Inflammatory macrophage (primary cell): ENCODE measurements around the gene B3GAT3.
"Not testable (repeated sequence)": the region's sequence is repeated elsewhere in the genome, so short reads cannot be mapped to it uniquely, and the experiment has no call there.

ENCODE experiments used
- DNase-seq, 2 donors: peaks; one replicate each; pipeline ENCODE4 v3.0.0-alpha.2; 2020 to 2022

Gene B3GAT3

DNA sequence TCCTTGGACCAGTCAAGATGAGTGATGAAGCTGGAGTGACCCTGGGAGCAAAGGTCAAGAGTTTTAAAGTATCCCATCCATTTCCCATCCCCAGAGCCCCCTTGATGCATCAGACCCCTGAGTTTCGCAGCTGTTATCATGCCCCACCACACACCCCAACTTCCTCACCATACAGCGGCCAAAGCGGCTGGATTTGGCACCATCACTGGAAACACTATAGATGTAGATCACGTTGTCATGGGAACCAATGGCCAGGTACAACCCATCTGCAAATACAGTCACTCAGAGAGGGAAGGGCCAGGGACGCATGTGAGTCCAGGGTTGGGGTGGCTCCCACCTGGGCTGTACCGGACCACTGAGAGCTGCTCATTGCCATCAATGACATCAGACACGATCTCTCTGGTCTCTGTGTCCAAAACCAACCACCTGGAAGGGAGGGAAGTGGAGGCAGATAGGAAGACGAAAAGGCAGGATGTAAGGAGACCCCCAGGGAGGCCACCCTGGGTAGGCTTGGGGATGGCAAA, 17.9 kb downstream of the B3GAT3 start:
- no peak for DNase-seq

DNA sequence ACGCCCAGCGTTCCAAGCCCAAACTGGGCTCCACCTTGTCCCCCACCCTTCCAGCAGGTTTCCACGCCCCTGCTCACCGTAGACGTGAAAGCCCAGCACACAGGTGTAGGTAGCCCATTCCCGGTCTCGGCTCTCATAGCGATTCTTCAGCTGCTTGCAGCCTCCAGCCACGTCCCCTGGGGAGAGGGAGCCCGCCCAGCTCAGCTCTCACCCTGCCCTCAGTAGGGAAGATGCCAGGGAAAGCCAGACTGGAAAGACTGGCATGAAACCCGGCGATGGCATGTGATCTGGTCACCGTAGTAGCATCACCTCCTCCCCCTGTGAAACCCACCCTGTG, 18.7 kb downstream of the B3GAT3 start:
- no peak for DNase-seq

DNA sequence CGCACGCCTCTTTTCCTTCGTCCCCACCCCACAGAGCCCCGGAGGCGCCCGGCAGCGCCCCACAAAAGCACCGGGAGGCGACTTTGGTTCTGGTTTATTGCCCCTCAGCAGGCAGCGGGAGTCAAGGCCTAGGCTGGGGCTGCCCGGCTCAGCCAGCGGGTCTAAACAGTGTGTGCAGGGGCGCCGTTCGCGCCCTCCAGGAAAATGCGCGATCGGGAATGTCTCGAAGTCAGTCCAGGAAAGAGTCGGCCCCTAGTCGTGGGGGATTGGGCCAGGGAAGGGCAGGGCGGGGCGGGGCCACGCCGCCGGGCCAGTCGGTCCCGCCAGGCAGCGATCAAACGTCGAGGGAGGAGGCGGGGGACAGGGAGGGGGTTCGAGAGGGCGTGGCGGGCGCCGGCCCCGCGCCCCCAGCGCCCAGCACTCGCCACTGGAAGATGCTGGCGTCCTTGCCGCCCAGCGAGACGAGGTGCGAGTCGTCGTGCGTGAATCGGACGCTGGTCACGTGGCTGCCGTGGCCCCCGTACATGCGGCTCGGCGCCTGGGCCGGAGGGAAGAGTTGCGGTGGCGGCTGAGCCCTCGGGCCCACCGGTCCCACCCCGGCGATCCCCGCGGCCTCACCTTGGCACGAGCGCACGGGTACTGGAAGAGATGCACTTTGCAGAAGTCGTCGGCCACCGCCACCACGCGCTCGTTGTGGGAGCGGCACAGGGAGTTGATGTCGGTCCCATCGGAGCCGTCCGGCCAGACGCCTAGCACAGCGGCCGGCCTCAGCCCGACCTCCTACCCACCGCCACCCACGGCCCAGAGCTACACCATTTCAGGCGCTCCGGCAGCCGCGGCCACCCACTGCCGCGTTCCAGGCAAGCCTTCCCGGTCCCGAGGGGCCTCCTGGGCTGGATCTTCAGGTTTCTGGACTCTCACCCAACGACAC, 19.4 kb downstream of the B3GAT3 start:
- peak; percentile 10 to 40 for DNase-seq

DNA sequence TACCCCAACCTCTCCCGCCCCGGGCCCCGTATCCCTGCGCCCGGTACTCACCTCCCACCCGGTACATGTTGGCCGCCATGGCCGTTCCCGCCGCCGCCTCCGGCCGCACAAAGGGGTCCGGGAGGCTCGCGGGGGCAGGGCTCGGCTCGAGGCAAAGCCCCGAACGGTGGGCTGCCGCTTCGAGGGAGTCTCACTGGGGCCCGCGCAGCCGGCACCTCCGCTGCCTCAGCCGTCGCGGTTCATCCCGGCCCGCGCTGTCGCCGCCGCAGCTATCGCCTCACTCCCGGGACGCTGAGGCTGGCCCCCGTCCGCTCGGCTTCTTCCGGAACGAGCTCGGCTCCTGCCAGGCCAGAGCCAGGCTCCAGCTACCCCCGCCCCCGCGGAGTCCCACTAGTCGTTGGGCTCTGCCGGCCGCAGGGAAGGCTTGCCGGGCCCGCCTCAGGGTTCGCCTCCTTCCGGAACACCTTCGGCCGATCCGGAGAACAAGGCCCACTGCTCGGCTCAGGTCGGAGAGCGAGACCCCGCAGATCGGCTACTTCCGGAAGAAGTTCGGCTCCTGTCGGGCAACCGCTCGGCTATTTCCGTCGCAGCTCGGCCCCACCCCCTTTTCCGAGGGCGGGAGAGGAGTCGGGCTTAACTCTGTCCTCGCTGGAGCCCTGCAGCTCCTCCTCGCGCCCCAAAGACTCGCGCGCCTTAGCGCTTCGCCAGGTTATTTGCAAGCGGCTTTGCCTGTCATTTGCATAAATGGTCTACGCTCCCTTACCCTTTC, 20.2 kb downstream of the B3GAT3 start, which contains the start of gene MTA2:
Gene MTA2, minus strand, starts transcription at position 494 of the 769 bp plus-strand sequence. Its CDS starts 415 bp downstream, at position 79.
- peak; percentile 99 for DNase-seq

DNA sequence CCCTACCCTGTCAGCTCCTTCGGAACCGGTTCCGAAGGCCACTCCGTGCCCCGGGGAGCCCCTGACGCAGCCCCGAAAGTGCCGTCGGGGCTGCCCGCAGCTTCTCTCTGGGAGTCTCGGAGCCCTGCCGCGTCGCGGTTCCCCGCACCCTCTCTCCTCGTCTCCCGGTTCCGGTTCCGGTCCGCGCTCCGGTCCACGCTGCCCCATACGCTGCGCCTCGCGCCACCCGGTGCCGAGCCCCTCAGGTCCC, 20.7 kb downstream of the B3GAT3 start:
- DNase-seq = peak; percentile 33 to 47

DNA sequence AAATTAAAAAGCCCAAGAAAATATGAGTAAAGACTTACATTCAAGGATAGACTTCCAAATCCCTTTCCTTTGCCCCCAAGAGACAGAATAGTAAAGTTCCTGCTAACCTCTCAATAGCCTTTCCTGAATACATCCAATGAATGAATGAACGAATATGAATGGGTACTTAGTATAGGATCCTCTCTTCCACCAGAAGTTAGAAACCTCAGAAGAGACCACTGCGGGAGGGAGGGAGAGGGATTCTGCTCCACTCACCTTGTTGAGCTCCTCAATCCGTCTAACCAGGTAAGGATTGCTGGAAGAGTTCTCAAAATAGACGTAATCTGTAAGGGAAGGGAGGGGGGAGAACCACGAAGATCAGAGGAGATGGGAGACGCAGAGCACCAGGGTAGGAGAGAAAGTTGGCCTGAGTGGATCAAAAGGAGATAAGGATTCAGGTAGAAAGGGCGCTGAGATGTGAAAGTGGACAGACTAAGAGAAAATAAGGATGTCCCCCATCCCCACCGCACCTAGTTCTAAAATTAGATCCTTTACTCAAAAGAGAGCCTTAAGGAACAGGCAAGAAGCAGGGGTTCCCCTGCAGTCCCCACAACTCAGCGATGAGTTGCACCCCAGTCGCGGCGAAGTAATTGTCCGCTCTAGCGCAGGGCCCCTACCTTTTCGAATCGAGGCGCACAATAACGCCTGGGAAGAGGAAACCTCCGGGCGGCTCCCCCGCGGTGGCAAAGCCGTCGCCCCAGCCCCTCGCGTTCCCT, 21.2 kb downstream of the B3GAT3 start:
- no peak for DNase-seq

DNA sequence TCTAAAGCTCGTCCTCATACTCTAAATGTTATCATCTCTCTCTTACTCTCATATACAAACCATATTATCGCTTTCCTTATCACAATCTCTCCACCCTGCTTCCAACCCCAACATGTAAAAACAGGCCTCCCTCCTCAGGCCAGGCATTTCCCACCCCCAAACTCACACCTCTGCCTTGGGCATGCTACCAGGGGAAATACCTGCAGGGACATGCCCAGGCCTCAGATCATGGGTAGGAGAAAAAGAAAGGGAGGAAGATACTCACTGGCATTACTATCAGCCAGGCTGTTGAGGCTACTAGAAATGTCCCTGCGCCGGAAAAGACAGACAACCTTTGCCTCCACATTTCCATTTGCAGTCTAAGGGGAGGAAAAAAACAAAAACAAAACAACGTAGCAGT, 21.9 kb downstream of the B3GAT3 start:
- no peak for DNase-seq

DNA sequence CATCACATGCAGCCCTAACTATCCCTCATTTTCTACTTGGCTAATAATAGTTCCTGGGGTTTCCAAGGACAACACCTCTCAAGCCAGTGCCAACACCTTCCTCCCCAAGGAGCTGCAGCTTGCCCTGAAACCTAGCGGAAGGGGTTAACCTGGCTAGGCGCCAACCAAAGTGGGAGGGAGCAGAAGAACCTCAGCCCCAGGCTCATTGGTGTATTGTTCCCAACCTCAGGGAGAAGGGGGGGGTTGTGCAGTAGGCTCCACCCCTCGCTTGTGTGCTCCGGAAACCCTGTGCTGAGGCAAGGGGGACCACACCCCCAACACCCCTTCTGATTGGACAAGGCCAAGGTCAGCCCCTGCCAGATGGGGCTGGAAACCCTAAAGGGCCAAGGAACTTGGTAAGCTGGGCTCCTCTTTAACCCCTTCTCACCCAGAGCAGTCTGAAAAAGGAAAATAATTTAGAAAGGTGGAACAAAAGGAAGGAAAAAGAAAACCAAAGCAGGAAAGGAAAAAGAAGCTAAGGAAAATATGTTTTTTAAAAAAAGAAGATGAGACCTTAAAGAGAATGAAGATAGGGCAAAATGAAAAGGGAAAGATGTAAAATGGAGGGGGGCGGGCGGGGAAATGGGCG, 22.6 kb downstream of the B3GAT3 start:
- DNase-seq = peak; percentile 95 to 98

DNA sequence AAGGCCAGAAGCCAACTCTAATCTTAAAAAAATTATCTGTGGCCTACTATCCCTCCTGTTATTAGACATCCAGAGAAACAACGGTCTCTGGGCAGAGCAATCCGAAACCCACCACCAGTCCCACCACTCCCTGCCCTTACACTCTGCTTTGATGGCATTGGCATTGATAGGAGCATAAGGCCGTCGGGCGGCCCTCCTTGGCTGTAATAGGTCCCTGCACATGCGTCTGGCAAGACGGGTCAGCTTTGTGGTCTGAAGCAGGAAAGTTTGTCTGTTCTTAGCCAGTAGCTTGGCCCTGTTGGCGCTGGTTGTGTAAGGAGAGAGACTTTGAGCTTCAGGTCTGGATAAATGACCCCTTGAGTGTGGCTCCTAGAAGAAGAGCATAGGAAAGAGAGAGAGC, 26.7 kb downstream of the B3GAT3 start:
- no peak for DNase-seq

DNA sequence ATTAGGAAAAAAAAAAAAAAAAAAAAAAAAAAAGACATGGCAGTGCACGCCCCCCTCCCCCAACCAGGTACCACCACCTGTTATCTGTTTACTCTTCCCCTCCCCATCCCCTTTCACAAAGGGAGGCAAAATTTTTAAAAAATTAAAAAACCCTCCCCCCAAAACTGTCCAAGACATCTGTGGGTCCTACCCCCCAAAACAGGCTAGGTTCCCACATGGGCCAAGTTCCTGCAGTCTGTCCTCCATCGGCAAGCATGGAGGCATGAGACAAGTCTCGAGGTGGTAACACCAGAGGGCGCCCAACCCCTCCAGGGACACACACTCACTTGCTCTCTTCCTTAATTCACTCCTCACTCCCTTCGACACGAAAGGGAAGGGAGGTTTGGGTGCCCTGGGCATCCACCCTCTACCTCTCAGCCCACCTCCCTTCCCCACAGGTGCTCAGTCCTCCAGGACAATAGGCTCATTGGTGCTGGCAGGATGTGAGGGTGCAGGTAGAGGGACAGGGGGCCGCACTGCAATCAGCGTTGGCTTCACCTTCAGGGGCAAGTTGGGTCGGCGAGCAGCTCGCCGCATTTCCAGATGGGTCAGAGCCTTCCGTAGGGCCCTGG, 28.2 kb downstream of the B3GAT3 start:
- DNase-seq = peak; percentile 85 to 86

DNA sequence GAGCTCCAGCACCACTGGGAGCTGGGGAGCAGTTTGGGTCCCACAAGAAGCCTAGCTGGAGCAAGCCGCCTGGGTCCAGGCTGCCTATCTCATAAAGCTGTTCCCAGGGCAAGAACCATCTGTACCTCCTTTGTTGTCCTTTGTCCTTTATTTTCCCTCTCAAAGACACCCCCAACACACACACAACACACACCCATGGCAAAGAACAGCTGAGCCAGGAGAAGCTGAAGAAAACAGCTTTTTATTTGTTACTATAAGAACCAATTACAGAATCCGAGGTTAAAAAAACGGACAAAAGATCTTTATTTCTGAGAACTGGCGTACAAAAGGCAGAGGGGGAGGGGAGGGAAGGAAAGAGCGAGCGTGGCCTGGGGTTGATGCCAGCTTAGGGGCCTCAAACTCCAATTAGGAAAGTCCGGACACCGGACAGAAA, 28.8 kb downstream of the B3GAT3 start:
- no peak for DNase-seq

DNA sequence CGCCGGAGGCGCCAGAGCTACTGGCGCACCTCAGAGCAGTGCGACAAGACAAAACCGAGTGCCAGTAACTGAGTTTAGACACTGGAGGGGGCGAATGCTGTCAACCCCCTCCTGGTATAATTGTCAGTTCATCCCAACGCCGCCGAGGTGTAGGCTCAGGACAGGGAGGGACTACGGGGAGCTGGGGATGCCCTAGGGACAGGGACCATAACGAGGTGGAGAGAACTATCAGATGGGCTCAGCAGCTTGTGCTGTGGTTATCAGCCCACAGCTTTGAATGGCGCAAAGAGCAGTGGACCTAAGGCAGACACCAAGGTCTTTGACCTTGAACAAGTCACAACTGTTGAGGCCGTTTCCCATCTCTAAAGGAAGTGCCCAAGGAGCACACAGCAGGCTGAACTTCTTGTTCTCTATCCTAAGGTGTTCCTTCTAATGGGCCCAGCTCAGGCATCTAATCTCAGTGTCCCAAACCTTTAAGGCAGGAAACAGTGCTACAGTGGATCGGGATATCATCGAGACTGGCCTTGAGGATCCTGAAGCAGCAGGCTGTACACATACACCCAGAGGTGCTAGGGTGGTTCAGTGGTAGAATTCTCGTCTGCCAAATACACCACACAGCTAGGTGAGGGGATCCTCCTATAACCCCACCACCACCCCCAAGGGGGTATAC, 29.5 kb downstream of the B3GAT3 start:
- peak in 1 of 2 donors; percentile 27 for DNase-seq

DNA sequence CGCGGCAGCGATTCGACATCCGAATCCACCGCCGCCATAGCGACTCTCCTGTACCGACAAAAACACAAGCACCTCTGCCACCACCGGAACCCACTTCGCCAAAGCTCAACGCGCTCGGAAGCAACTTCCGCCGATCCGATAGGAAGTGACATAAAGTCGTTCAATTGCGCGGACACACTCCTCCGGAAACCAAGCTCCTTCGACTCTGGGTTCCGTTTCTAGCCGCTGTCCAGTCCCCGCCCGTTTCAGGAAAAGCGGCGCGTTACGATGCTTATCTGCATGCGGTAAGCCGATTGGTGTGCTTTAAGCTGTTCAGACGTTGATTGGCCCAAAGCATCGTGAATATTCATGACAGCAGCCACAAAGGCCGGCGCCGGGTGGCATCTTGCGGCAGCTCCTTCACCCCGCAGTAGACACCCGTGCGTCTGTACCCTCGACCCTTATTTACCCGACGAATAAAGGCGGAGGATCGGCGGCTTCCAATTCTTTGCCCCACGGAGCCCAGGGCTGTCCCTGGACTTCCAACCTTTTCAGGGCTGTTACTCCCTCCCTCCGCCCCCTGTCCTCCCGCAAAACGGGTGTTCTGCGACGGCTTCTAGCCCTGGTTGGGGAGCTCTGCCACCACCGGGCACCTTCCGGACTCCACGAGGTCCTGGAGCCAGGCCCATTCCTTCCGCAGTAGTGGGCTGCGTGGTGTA, 30.2 kb downstream of the B3GAT3 start, which contains the start of gene TUT1:
Gene TUT1, minus strand, starts transcription at position 76 of the 698 bp plus-strand sequence. Its CDS starts 38 bp downstream, at position 38.
- peak; percentile 99 for DNase-seq

DNA sequence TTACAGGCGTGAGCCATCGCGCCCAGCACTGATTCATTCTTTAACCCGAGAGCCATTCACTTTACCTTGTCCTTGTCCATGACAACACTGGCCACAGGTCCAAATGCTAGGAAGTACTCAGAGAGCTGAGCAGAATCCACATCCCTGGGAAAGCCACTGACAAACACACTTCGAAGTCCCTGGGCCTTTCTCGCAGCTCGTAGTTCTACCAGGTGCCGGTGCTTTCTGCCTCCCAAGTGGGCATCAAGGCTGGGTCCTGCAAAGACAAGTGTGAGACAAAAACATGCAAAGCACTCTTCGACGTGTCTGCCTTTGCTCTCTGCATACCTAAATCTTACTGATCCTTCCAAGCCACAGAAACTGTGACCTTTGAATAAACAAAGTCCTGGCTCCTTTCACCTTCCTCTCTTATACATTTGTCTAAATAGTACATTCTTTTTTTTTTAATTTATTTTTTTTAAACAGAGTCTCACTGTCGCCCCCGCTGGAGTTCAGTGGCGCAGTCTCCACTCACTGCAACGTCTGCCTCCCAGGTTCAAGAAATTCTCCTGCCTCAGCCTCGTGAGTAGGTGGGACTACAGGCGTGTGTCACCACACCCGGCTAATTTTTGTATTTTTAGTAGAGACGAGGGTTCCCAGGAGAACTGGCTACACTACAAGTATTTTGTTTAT, 32.7 kb downstream of the B3GAT3 start:
- peak in 1 of 2 donors; percentile 17 for DNase-seq

DNA sequence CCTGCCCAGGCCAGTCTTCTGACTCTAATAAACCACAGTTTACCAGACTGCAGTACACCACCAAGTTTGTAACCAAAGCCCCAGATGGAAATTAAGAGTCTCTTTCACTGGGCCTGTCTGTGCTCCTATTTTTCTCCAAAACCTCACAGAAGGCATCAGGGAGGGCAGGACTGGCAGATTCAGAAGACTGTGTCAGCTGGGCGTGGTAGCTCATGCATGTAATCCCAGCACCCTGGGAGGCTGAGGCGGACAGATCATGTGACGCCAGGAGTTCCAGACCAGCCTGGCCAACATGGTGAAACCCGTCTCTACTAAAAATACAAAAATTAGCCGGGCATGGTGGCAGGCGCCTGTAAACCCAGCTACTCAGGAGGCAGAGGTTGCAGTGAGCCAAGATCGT, 36.4 kb downstream of the B3GAT3 start:
- not testable (repeated sequence) for DNase-seq

DNA sequence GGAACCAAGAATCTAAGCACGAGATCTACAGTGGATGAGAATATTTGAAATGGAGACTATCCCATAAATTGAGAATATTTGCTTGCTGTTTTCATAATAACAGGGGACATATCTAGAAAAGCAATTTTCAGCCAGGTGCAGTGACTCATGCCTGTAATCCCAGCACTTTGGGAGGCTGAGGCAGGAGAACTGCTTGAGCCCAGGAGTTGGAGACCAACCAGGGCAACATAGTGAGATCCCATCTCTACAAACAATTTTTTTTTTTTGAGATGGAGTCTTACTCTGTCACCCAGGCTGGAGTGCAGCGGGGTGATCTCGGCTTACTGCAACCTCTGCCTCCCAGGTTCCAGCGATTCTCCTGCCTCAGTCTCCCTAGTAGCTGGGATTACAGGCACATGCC, 40.1 kb downstream of the B3GAT3 start:
- not testable (repeated sequence) for DNase-seq

DNA sequence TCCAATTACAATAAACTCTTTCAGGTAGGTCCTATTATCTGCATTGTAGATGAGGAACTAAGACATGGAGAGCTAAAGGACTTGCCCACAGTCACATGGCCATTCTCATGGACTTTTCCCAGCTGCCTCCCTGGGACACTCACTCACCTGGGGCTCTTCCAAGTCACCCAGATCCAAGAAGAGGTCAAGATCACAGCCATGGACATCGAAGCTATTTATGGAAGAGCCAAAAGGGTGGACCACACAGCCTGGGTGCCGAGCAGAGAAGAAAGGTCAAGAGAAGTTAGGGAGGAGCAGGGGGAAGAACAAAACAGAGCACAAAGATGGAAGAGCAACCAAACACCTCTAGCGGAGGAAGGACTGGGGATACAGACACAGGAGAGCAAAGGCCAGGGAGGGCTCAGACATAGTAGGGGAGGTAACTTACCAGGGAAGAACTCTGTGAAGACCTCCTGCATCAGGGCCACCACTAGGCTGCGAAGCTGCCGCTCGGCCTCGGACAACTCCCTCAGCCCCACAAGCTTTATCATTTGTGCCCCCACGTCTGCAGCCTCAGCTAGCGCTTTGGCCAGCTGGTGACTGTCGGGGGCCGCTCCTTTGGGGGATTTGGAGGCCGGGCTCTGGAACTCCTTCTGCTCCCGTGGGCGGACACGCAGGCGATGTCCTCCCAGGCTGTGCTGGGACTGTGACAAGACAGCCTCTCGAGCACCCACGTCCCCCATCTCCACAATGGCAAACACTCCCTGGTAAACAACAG, 40.6 kb downstream of the B3GAT3 start:
- no peak for DNase-seq

DNA sequence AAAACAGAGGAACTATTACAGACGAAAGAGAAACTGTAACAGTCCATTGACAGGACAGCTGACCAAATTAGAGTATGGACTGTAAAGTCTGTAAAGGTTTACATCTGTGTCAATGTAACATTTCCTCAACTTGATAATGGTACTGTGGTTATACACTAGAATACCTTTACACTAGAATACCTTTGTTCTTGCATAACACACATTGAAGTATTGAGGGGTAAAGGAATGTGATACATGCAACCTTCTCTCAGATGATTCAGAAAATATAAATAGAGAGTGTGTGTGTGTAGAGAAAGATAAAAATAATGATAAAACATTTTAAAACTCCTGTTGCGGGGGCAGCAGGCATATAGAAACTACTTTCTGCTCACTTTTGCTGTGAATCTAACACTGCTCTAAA, 42.5 kb downstream of the B3GAT3 start:
- no peak for DNase-seq

DNA sequence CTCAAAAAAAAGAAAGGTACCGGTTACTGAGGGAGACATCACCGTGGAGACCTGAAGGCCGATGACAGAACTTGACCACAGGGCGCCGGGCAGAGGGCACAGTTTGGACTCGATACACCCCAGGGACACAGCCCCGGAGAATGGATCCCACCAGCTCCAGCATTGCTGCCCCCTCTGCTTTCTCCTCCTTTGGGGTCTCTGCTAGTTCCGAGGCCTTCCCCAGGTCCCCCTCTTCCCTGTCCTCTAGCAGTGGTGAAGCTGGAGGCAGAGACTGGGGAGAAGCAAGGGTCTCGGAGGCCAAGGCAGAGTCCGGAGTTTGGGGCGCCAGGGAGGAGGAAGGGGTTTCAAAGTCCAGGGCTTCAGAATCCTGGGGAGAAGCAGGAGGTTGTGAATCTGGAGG, 43.2 kb downstream of the B3GAT3 start:
- no peak for DNase-seq
